ENCODE data around the gene SLF2.

DNA sequence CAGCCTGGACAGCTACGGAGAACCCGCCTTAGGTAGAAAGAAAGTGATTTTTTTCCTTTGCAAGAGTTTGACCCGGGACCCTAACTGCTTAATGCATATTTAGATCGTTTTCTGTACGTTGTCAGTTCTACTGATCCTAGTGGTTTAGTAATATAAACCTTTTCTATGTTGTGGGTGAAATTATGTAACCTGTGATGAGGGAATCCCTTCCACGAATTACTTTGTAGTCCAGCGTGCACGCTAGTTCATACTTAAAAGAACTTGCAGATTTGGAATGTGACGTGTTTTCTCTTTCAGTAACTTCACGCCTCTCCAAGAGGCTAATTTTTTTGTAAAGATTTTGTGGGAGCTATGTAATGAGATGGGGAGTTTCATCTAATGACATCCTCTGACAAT, 705 bp downstream of the SLF2 start:
- TF ChIP-seq, protein P1, sequence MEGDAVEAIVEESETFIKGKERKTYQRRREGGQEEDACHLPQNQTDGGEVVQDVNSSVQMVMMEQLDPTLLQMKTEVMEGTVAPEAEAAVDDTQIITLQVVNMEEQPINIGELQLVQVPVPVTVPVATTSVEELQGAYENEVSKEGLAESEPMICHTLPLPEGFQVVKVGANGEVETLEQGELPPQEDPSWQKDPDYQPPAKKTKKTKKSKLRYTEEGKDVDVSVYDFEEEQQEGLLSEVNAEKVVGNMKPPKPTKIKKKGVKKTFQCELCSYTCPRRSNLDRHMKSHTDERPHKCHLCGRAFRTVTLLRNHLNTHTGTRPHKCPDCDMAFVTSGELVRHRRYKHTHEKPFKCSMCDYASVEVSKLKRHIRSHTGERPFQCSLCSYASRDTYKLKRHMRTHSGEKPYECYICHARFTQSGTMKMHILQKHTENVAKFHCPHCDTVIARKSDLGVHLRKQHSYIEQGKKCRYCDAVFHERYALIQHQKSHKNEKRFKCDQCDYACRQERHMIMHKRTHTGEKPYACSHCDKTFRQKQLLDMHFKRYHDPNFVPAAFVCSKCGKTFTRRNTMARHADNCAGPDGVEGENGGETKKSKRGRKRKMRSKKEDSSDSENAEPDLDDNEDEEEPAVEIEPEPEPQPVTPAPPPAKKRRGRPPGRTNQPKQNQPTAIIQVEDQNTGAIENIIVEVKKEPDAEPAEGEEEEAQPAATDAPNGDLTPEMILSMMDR (IDR thresholded peaks at IDR 0.05) = no peak
- no peak for TF ChIP-seq POLR2A (IDR thresholded peaks at IDR 0.05)
